Measurements from ENCODE around the gene ASPRV1. TPM values are rescaled to one million over a fixed set of nuclear protein-coding genes. Genes with fewer than 3 reads are reported as not detected.

Gene ASPRV1
- total and polyA plus RNA-seq, 10 of the 15 experiments (the other 5 are each of a cell fraction or from before 2014, with no cell fraction given) = 0.11 to 1.1 (median 0.33) TPM

- Histone ChIP-seq H3K4me1 (ENCODE audit: control insufficient read depth, insufficient read depth, low read length) (peaks cover 17% of the 10 kb centered on the region), H2AFZ (ENCODE audit: control insufficient read depth, low read depth, low read length) (no peak overlapping the region), H3K4me2 (ENCODE audit: control insufficient read depth, insufficient read depth) (no peak overlapping the region), H3K9me3 (replicated peaks; ENCODE audit: control insufficient read depth, insufficient read depth, low read length) (no peaks in the 10 kb centered on the region), H4K20me1 (ENCODE audit: control insufficient read depth, insufficient read depth) (no peaks in the 10 kb centered on the region), H3K9ac (ENCODE audit: control insufficient read depth, insufficient read depth, low read length) (no peak overlapping the region), H3K27me3 (replicated peaks in 1 of 2; ENCODE audit: control insufficient read depth in 2 of 2, insufficient read depth in 2 of 2, low read length in 1 of 2) (no peaks in the 10 kb centered on the region), H3K4me3 (no peak overlapping the region), H3K79me2 (ENCODE audit: control insufficient read depth, insufficient read depth, low read length) (no peaks in the 10 kb centered on the region), H3K36me3 (ENCODE audit: control insufficient read depth in 2 of 2, insufficient read depth in 2 of 2, low read length in 1 of 2) (peaks cover 0 to 18% of the 10 kb centered on the region in 2 experiments; a peak in 3 of 4 replicates), H3K27ac (ENCODE audit: control insufficient read depth, insufficient read depth) (no peak overlapping the region)
- SMC1A ChIA-PET (ENCODE audit: uncharacterized antibody, unreplicated experiment) = interaction anchor here (0.8 to 2.3 kb wide), 4 partner anchors 14 to 137 kb away, joined by 3 to 14 read pairs (median 3); no protein-coding TSS in a partner anchor
- RAD21 ChIA-PET (ENCODE audit: unreplicated experiment) = interaction anchor here (1.6 kb wide), 1 partner anchor 20 kb away, joined by 6 read pairs; the partner anchor contains the start of gene MXD1
- intact Hi-C loops (cut with micrococcal nuclease; ENCODE audit: unreplicated experiment) = no loop called here
- TF ChIP-seq GATAD2B (conservative IDR thresholded peaks at IDR 0.05; ENCODE audit: low read depth) (no peak), JUNB (IDR thresholded peaks at IDR 0.05) (peak; percentile 79), EED (IDR thresholded peaks at IDR 0.05; ENCODE audit: low read depth) (peak; percentile 79), IKZF2 (IDR thresholded peaks at IDR 0.05) (peak; percentile 15 to 40; a peak in 2 of 4 replicates), NFIC (IDR thresholded peaks at IDR 0.05; ENCODE audit: low read depth, low read length) (peak; percentile 36; the same call in 1 of the 2 replicates), REST (IDR thresholded peaks at IDR 0.05; ENCODE audit: low read depth, low read length) (no peak), ZBTB33 (IDR thresholded peaks at IDR 0.05) (no peak), POLR2AphosphoS2 (IDR thresholded peaks at IDR 0.05; ENCODE audit: low read depth, low read length) (no peak), PKNOX1 (IDR thresholded peaks at IDR 0.05) (no peak), SUPT20H (IDR thresholded peaks at IDR 0.05; ENCODE audit: borderline replicate concordance, control insufficient read depth, low read depth, low read length) (no peak), RUNX3 (IDR thresholded peaks at IDR 0.05; ENCODE audit: low read length) (peak; percentile 27; the same call in 1 of the 2 replicates), MEF2A (IDR thresholded peaks at IDR 0.05; ENCODE audit: insufficient read depth, low read depth, low read length) (0 out of 2 replicates have a peak, but pooled peaks have one; percentile 10), IKZF1 (conservative IDR thresholded peaks at IDR 0.05) (0 out of 2 replicates have a peak, but pooled peaks have one; percentile 20), ASH2L (IDR thresholded peaks at IDR 0.05; ENCODE audit: borderline replicate concordance, low read depth) (no peak), MLLT1 (IDR thresholded peaks at IDR 0.05) (no peak)
- ATAC-seq (peak; percentile 52), DNase-seq (ENCODE audit: low read depth, low spot score) (no peak), FAIRE-seq (no peak)
- 12% methylated on average over 4 of the region's 4 CpGs for WGBS (ENCODE audit: insufficient coverage, insufficient replicate concordance, low lambda C conversion rate, missing lambda C conversion rate)
- POLR2A ChIA-PET = interaction anchor here (0.7 to 1.1 kb wide), 5 partner anchors 11 to 216 kb away, joined by 3 to 5 read pairs (median 3); no protein-coding TSS in a partner anchor
- in situ Hi-C loops (cut with MboI) = no loop called here
- BruUV-seq (replicated peaks) = no TSS peak
- CTCF ChIA-PET = interaction anchor here (0.9 to 1.9 kb wide), 3 partner anchors 21 to 209 kb away, joined by 3 to 7 read pairs (median 3); no protein-coding TSS in a partner anchor
These were observed 27.4 kb downstream of the ASPRV1 start for GRCh38 chr2:69933839-69934613.
